Measurements from ENCODE around the gene HHIPL1.

The HHIPL1 gene

DNA sequence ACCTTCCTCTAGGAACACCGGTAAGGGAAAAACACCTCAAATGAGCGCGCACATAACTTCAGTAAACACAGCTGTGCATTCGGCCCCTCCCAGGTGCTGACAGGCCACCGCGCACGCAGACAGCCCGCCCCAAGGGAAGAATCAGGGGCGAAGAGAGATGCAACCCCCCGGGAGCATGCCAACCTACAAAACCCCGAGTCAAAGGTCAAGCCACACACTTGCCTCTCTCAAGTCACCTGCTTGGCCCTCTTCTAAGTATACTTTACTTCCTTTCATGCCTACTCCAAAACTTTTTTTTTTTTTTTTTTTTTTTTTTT lies 36.9 kb downstream of the HHIPL1 start:
- H3K27ac Mint-ChIP-seq = no peak overlapping the region
- DNase-seq = no peak
- peaks cover 10 to 13% of the 10 kb centered on the region in 2 donors for H3K4me1 Mint-ChIP-seq (ENCODE audit: low read depth in 2 of 2)
- H3K36me3 Mint-ChIP-seq (ENCODE audit: insufficient read depth) = peaks cover 5% of the 10 kb centered on the region
- no peak for ATAC-seq (replicated peaks)
- peaks cover 0 to 3% of the 10 kb centered on the region in 2 donors for H3K9me3 Mint-ChIP-seq
- peaks cover 0 to 3% of the 10 kb centered on the region in 2 donors for H3K27me3 Mint-ChIP-seq
- H3K4me3 Mint-ChIP-seq = no peak overlapping the region

DNA sequence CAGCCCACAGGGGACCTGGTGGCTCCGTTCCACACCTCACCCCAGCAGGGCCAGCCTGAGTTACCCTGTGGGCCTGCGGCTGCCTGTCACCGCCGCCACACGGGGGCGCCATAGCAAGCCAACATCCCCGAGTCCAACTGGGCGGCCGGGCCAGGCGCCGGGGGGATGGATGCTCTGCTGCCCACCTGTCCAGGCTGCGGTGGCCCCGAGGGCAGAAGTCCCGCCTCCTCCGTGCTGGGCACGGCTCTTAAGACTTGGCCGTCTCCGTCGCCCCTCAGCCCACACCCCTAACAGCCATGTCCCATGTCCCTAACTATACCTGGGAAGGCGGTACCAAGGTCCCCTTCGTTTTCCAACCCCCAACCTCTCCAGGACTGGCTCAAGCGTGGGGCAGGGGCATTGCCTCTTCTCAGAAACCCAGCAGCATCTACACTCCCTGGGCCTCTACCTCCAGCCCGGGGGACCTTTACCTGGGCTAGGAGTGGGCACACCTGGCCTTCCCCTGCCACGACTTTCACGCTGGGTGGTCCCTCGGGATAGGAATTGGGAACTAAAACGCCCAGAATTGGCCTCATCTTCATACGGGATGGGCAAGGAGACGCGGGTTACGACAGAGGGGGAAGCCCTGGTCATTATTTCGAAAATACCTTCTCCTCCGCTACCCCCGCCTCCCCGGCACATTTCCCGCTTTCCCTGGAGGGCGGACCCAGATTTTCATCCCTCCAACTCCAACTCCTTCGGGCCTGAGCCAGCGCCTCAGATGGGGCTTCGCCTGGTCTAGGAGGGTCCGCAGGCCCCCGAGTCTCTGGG lies 38.1 kb downstream of the HHIPL1 start:
- Mint-ChIP-seq H3K27me3 (peaks cover 4 to 15% of the 10 kb centered on the region in 2 donors), H3K27ac (peak overlapping the region; percentile 85 to 87), H3K4me1 (ENCODE audit: low read depth in 2 of 2) (peaks cover 13 to 14% of the 10 kb centered on the region in 2 donors), H3K4me3 (peak overlapping the region; percentile 89 to 90), H3K36me3 (ENCODE audit: insufficient read depth) (peaks cover 5% of the 10 kb centered on the region), H3K9me3 (peaks cover 0 to 3% of the 10 kb centered on the region in 2 donors)
- ATAC-seq (replicated peaks) (peak; percentile 29), DNase-seq (peak; percentile 77 to 81 (median 81))

DNA sequence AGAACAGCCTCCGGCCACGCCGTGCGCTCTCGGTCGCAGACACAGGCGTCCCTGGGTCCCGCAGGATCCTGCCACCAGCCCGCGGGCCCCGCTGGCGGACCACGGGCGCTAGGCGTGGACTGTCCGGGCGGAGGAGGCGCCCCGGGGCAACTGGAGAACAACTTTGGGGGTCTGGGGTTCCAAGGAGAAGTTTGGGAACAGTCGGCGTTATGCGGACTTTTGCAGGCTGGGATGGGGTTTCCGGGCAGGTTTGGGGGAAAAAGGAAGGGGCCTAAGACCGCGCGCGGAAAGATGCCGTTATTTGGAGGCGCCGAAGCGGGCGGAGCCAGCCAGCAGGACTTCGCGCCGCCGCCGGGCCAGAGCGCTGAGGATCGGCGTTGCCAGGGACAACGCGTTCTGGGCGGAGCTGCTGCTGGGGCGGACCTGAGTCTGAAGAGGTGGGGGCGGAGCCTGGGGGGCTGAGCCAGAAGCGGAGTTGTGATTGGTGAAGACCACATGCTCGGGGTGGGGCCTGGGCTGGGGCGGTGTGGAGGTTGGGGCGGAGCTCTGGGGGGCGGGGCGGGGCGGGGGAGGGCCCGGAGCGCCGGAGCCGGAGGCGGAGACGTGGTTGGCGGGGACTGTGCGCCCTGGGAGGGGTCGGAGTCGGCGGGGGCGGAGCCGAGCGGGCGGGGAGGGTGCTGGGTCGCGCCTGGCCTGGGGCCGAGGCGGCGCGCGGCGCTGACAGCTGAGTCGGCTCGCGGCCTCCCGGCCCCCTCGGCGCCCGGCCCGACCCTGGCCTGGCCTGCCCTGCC lies 38.9 kb downstream of the HHIPL1 start, which contains the start of gene CYP46A1:
Gene CYP46A1 (plus strand): TSS at position 680 of the 791 bp plus-strand sequence. CDS start 120 bp downstream, outside the sequence.
- H3K27me3 Mint-ChIP-seq = peaks cover 12 to 23% of the 10 kb centered on the region in 2 donors

DNA sequence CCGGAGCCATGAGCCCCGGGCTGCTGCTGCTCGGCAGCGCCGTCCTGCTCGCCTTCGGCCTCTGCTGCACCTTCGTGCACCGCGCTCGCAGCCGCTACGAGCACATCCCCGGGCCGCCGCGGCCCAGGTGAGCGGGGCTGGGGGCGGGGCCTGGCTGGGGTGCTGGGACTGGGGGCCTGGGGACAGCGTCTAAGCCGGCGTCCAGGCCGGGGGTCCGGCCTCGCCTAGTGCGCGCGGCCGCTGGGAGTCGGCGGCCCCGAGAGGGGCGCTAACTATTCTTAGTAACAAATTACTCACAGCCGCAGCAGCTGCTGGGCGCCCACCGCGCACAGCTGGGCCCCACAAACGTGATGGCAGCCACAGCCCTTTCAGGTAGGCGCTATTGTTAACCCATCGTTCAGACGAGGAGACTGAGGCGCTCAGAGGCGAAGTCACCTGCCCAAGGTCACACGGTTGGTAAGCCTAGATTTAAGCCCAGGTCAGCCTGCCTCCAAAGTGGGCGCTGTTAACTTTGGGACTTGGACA lies 39.5 kb downstream of the HHIPL1 start:
- peaks cover 18 to 30% of the 10 kb centered on the region in 2 donors for H3K27me3 Mint-ChIP-seq
- no peak overlapping the region for H3K27ac Mint-ChIP-seq
- H3K4me3 Mint-ChIP-seq = no peak overlapping the region
- peaks cover 5% of the 10 kb centered on the region for H3K36me3 Mint-ChIP-seq (ENCODE audit: insufficient read depth)
- ATAC-seq (replicated peaks) = peak; percentile 23
- H3K4me1 Mint-ChIP-seq (ENCODE audit: low read depth in 2 of 2) = peaks cover 17 to 19% of the 10 kb centered on the region in 2 donors
- no peaks in the 10 kb centered on the region for H3K9me3 Mint-ChIP-seq
- DNase-seq = no peak

More for the DNA sequence above, 38.9 kb downstream of the HHIPL1 start, which contains the start of gene CYP46A1:
- peak within 1 kb of the TSS; percentile 85 to 87 for H3K27ac Mint-ChIP-seq
- H3K4me3 Mint-ChIP-seq = peak within 1 kb of the TSS; percentile 89 to 90
- H3K4me1 Mint-ChIP-seq (ENCODE audit: low read depth in 2 of 2) = peaks cover 17 to 19% of the 10 kb centered on the region in 2 donors
- peak; percentile 90 for ATAC-seq (replicated peaks)
- peak; percentile 99 for DNase-seq
- peaks cover 5% of the 10 kb centered on the region for H3K36me3 Mint-ChIP-seq (ENCODE audit: insufficient read depth)
- peaks cover 0 to 2% of the 10 kb centered on the region in 2 donors for H3K9me3 Mint-ChIP-seq

DNA sequence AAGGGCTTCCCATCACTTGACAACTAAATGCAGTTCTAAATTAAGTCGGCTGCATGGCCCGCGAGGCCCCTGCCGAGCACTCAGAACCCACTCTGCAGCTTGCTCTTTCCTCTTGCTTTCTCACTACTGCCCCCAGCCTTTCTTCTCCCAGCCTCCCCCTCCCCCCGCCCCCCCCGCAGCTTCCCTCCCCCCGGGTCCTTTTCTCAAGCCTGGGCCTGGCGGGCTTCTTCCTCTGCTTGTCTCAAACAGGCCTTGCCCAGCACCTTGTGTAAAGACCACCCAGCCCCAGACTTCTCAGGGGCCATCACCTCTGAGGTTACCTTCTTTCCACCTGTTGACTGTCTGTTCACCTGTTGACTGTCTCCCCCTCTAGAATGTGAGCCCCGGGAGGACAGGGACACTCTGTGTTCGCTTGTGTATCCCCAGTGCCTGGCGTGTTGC lies 40.2 kb downstream of the HHIPL1 start:
- Mint-ChIP-seq H3K27me3 (peaks cover 25 to 37% of the 10 kb centered on the region in 2 donors), H3K9me3 (no peaks in the 10 kb centered on the region), H3K36me3 (ENCODE audit: insufficient read depth) (peaks cover 5% of the 10 kb centered on the region), H3K4me3 (peak overlapping the region; percentile 60 to 65), H3K27ac (no peak overlapping the region), H3K4me1 (ENCODE audit: low read depth in 2 of 2) (peaks cover 17 to 19% of the 10 kb centered on the region in 2 donors)
- DNase-seq = no peak
- ATAC-seq (replicated peaks) = no peak

DNA sequence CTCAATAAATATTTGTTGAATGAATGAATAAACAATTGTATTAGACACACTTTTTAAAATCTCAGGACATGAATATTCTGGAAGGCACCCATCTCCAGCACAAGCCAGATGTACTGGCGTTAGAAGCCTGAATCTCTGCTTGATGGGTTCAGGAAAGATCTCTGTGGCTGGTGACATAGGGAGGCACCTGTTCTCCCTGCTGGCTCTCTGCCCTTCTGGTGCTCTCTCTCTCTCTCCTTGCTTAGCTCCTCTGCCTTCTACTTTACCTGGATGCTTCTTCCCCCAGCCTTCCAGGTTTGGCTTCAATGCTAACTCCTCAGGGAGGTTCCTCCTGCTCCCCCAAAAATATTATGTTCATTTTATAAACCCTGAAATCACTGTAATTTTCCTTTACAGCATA lies 40.7 kb downstream of the HHIPL1 start:
- H3K36me3 Mint-ChIP-seq (ENCODE audit: insufficient read depth) = peaks cover 5% of the 10 kb centered on the region
- H3K4me3 Mint-ChIP-seq = peak overlapping the region; percentile 60 to 65
- H3K9me3 Mint-ChIP-seq = no peaks in the 10 kb centered on the region
- no peak overlapping the region for H3K27ac Mint-ChIP-seq
- DNase-seq (no peak), ATAC-seq (replicated peaks) (no peak)
- peaks cover 17 to 19% of the 10 kb centered on the region in 2 donors for H3K4me1 Mint-ChIP-seq (ENCODE audit: low read depth in 2 of 2)
- H3K27me3 Mint-ChIP-seq = peaks cover 30 to 41% of the 10 kb centered on the region in 2 donors

DNA sequence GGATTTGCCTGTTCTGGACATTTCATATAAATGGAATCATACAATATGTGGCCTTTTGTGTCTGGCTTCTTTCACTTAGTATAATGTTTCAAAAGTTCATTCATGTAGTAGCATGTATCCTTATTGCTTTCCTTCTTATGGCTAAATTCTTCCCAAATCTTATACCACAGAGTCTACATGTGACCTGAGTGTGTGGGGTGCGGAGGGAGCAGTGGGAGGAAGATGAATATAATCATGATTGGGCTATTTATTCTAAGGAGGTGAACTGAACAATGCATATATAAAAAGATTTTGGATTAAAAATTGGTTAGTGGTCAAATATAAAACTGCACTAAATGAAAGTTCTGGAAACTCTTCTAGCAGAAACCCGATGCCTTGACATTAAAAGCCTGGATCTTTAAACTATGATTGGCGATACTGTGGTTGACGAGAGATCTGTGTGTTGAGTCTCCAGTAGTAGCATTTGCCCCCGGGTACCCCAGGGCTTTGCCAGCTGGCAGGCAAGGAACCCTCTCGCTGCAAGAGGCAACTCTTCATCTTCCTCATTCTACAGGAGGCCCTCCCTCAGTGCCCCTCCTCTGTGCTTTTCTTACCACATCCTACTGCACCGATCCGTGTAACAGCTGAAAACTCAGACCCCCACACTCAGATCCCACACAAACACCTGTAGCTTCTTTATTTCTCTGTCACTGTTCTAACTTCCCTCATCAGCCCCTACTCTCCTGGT lies 41.8 kb downstream of the HHIPL1 start:
- Mint-ChIP-seq H3K9me3 (no peaks in the 10 kb centered on the region), H3K27me3 (peaks cover 35 to 52% of the 10 kb centered on the region in 2 donors), H3K4me1 (ENCODE audit: low read depth in 2 of 2) (peaks cover 17 to 19% of the 10 kb centered on the region in 2 donors), H3K36me3 (ENCODE audit: insufficient read depth) (peaks cover 5% of the 10 kb centered on the region), H3K4me3 (no peak overlapping the region), H3K27ac (no peak overlapping the region)
- DNase-seq = no peak
- no peak for ATAC-seq (replicated peaks)

DNA sequence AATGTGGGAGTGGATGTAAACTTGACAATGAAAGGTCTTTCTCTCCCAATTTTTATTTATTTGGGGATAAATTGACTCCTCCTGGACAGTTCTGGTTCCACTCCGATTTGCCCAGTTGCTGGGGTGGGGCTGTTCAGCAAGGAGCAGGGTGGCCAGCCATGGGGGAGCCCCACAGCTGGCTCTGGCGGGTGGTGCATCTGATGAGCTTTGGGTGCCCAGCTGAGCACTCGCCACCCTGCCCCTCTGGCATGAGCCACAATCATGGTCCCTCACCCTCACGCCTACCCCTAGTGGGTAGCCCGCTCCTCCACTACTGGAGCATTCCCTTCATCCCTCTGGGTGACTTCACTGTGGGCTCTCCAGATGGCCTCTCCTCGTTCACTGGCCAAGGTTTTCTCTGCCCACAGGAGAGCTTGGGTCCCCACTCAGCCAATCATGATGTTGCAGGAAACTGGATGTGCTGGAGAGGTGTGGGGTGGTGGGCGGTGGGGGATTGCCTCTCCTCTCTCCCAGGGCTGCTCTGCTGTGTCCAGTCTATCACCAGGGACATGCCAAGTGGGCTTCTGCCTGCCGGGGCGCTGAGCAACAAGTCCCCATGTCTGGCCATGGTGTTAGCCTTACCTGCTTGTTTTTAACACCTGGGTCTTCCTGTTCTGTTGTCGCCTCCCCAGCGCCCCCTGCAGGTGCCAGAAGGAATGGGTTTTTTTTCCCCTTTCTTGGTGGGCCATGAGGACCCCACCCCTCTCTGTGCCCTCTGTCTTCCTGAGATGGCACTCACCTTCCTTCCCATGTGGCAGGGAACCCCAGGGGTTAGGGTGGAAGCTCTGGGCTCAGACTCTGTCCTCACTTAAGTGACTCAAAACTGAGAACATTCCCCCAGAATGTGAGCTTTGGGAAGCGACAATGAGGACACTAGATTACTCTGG lies 42.6 kb downstream of the HHIPL1 start:
- Mint-ChIP-seq H3K27me3 (peaks cover 35 to 54% of the 10 kb centered on the region in 2 donors), H3K9me3 (no peaks in the 10 kb centered on the region), H3K27ac (no peak overlapping the region), H3K4me1 (ENCODE audit: low read depth in 2 of 2) (peaks cover 16 to 18% of the 10 kb centered on the region in 2 donors), H3K4me3 (peak overlapping the region in 1 of 2 donors; percentile 3), H3K36me3 (ENCODE audit: insufficient read depth) (peaks cover 5% of the 10 kb centered on the region)
- ATAC-seq (replicated peaks) (no peak), DNase-seq (peak in 2 of 3 experiments; percentile 22 to 28)

DNA sequence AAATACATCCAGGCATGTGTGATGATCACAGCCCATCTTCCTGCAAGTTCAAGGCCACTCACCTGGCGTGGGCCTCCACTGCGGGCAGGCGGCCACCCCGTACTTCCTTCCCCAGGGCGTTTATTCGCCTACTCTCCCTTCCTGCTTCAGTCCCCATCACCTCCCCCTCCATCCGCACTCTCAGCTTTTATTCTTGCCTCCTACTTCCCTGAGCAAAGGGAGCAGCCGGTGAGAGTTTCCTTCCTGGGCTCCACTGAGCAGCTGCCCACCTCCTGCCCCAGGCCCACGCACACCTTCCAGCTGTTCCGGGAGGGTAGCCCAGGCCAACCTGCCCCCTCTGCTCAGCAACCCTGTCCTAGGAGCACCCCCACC lies 43.3 kb downstream of the HHIPL1 start:
- peaks cover 5% of the 10 kb centered on the region for H3K36me3 Mint-ChIP-seq (ENCODE audit: insufficient read depth)
- H3K4me1 Mint-ChIP-seq (ENCODE audit: low read depth in 2 of 2) = peaks cover 11 to 12% of the 10 kb centered on the region in 2 donors
- no peak overlapping the region for H3K27ac Mint-ChIP-seq
- ATAC-seq (replicated peaks) (no peak), DNase-seq (no peak)
- H3K27me3 Mint-ChIP-seq = peaks cover 35 to 54% of the 10 kb centered on the region in 2 donors
- H3K9me3 Mint-ChIP-seq = no peaks in the 10 kb centered on the region
- no peak overlapping the region for H3K4me3 Mint-ChIP-seq

DNA sequence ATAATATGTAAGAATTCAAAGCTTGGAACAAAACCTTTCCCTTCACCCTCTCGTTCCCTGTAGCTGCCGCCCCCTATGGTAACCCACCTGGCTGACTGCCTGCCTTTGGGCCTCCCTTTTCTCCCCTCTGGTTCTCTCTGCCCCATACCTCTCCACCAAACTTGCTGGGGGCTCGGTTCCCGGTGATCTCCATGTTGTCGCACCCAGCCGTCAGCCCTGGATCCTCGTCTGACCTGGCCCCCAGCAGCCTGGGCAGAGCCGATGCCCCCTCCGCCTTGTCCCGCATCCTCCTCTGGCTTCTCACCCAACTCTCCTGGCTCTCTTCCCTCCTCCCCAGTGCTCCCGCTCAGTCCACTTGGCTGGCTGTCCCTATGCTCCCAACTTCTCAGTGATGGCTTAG lies 43.7 kb downstream of the HHIPL1 start:
- Mint-ChIP-seq H3K27me3 (peaks cover 35 to 54% of the 10 kb centered on the region in 2 donors), H3K4me1 (ENCODE audit: low read depth in 2 of 2) (peaks cover 9 to 12% of the 10 kb centered on the region in 2 donors), H3K27ac (no peak overlapping the region), H3K36me3 (ENCODE audit: insufficient read depth) (peaks cover 4% of the 10 kb centered on the region), H3K9me3 (no peaks in the 10 kb centered on the region), H3K4me3 (no peak overlapping the region)
- ATAC-seq (replicated peaks) = no peak
- no peak for DNase-seq

DNA sequence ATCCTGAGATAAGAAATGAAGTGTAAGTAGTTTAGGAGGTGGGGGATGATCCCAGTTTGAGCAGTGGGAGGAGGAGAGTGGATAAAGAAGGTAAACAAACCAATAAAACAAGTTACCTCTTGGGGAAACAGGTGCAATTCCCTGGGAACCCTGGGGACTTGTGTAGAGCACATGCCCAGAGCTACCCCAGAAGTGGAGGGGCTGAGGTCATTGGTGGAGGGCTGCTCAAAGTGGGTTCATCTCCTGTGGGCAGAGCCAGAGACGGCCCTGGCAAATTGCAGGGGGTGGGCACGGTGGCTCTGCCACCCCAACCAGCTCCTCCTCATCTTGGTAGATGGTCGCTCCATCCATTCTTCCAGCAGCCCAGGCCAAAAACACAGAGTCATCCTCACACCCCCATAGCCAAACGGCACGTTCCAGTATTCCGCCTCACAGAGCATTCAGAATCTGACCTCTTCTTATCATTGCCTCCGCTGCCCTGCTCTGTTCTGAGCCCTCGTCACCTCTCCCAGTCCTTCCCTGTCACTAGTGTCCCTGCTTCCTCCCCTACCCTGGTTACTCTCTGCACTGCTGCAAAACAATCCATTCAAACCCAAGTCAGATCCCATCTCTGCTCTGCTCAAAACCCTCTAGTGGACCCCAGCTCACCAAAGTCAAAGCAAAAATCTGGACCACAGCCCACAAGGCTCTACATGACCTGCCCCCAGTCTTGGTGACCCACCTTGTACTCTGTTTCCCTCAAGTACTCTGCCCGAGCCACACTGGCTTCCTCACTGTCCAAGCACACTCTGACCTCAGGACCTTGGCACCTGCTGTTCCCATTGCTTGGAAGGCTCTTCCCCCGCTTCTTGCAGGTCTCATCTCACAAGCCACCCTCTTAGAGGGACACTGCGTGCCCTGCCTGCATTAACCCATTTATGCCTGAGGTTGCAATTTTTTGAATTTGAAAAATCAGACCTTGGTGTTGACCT lies 44.6 kb downstream of the HHIPL1 start:
- DNase-seq = no peak
- Mint-ChIP-seq H3K27me3 (peaks cover 35 to 54% of the 10 kb centered on the region in 2 donors), H3K36me3 (ENCODE audit: insufficient read depth) (no peaks in the 10 kb centered on the region), H3K4me3 (no peak overlapping the region), H3K9me3 (no peaks in the 10 kb centered on the region), H3K27ac (no peak overlapping the region), H3K4me1 (ENCODE audit: low read depth in 2 of 2) (peaks cover 9 to 12% of the 10 kb centered on the region in 2 donors)
- ATAC-seq (replicated peaks) = no peak
